Neural progenitor cell (in vitro differentiated cells): ENCODE results near the gene PADI3. TPM values are rescaled to one million over a fixed set of nuclear protein-coding genes. Genes with fewer than 3 reads are reported as not detected.

Experiments
- DNase-seq: peaks from one replicate; pipeline ENCODE4 v3.0.0-alpha.2; 2016; ENCODE audit warnings: low spot score
- H2AFZ ChIP-seq: fragments of 200-600 bp; sonication (generic); replicated peaks from 2 replicates; pipeline ENCODE4 v1.6.1; 2016; ENCODE audit warnings: antibody characterized with exemption
- H3F3A ChIP-seq: fragments of 200-600 bp; sonication (generic); 2 replicates; pipeline ENCODE4 v1.6.1; 2016; ENCODE audit warnings: antibody characterized with exemption, low read depth
- H3K27ac ChIP-seq: fragments of 200-600 bp; sonication (generic); 2 replicates; pipeline ENCODE4 v1.5.1; 2016; ENCODE audit warnings: mild to moderate bottlenecking
- H3K27me3 ChIP-seq: fragments of 200-600 bp; sonication (generic); 2 replicates; pipeline ENCODE4 v1.6.1; 2016; ENCODE audit warnings: mild to moderate bottlenecking, moderate library complexity
- H3K36me3 ChIP-seq: fragments of 200-600 bp; sonication (generic); 2 replicates; pipeline ENCODE4 v1.5.1; 2016
- H3K4me1 ChIP-seq: fragments of 200-600 bp; sonication (generic); 2 replicates; pipeline ENCODE4 v1.6.1; 2016; ENCODE audit warnings: mixed run types
- H3K4me2 ChIP-seq: fragments of 200-600 bp; sonication (generic); 2 replicates; pipeline ENCODE4 v1.6.1; 2016
- H3K4me3 ChIP-seq: fragments of 200-600 bp; sonication (generic); 2 replicates; pipeline ENCODE4 v1.5.1; 2016
- H3K79me2 ChIP-seq: fragments of 200-600 bp; sonication (generic); 2 replicates; pipeline ENCODE4 v1.6.1; 2016; ENCODE audit warnings: low read depth
- H3K9ac ChIP-seq: fragments of 200-600 bp; sonication (generic); 2 replicates; pipeline ENCODE4 v1.6.1; 2016
- H3K9me3 ChIP-seq: fragments of 200-600 bp; sonication (generic); 2 replicates; pipeline ENCODE4 v1.5.1; 2016; ENCODE audit warnings: low read depth
- H4K20me1 ChIP-seq: fragments of 200-600 bp; sonication (generic); 2 replicates; pipeline ENCODE4 v1.6.1; 2016; ENCODE audit warnings: low read depth
- H3K27ac Mint-ChIP-seq: 3 replicates; pipeline ENCODE4 v1.8.0; 2021; ENCODE audit warnings: mixed read lengths
- H3K27me3 Mint-ChIP-seq: 2 replicates; pipeline ENCODE4 v1.8.0; 2022; ENCODE audit warnings: low read depth, mild to moderate bottlenecking, inconsistent platforms, moderate library complexity, mixed read lengths; ENCODE audit not compliant: insufficient read depth
- H3K36me3 Mint-ChIP-seq: 3 replicates; pipeline ENCODE4 v1.8.0; 2021; ENCODE audit warnings: mixed read lengths
- H3K4me1 Mint-ChIP-seq: 3 replicates; pipeline ENCODE4 v1.8.0; 2021; ENCODE audit warnings: mixed read lengths
- H3K4me3 Mint-ChIP-seq: 3 replicates; pipeline ENCODE4 v1.8.0; 2021; ENCODE audit warnings: mild to moderate bottlenecking, moderate library complexity, mixed read lengths
- H3K9me3 Mint-ChIP-seq: 3 replicates; pipeline ENCODE4 v1.8.0; 2020; ENCODE audit warnings: mixed read lengths
- EZH2 ChIP-seq: fragments of 200-600 bp; sonication (generic); IDR thresholded peaks from 2 replicates; pipeline ENCODE4 v1.6.1; 2017; ENCODE audit warnings: antibody characterized with exemption, mild to moderate bottlenecking, moderate library complexity
- EZH2phosphoT487 ChIP-seq: fragments of 200-600 bp; sonication (generic); IDR thresholded peaks from 2 replicates; pipeline ENCODE4 v1.6.1; 2017; ENCODE audit warnings: antibody characterized with exemption
- total RNA-seq: library from RNA; depleted of rRNA; stranded (reverse); fragments of >200 nt; gene quantifications from 2 replicates; pipeline ENCODE4 v1.2.3, GENCODE V29; 2015; ENCODE audit warnings: low replicate concordance
- TF ChIP-seq, protein P1 (sequence below): fragments of 200-600 bp; sonication (generic); IDR thresholded peaks from 2 replicates; pipeline ENCODE4 v1.5.1; 2017; ENCODE audit warnings: antibody characterized with exemption, mild to moderate bottlenecking

The PADI3 gene
- total RNA-seq, 1 donor from 2014 or later = 1.0 TPM

DNA sequence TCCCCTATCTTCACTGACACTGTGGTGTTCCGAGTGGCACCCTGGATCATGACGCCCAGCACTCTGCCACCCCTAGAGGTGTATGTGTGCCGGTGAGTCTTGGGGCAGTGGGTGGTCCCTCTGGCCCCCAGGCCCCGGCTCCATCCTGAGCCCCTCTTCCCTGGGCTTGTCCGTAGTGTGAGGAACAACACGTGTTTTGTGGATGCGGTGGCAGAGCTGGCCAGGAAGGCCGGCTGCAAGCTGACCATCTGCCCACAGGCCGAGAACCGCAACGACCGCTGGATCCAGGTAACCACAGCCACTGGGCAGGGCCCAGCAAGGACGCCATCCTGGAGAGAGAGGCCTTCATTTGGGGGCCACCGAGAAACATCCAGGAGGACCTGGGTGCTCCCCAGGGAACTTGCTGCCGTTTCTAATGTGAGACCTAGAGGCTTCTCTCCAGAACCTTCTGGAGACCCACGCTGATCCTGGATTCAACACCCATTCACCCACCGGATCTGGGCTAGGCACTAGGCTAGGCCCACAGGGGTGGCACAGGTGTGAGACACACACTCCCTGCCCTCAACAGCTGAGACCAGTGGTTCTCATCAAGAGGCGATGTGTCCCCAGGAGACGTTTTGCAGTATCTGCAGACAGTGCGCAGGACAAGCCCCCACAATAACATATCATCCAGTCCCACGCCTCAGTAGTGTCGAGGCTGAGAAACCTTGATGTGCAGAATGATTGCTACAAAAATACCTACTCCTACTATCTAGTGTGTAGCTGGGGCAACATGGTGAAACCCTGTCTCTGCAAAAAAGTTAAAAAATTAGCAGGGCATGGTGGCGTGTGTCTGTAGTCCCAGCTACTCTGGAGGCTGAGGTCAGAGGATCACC is 22.2 kb downstream of the PADI3 start:
- no peaks in the 10 kb centered on the region for H3K36me3 ChIP-seq
- H3K9me3 Mint-ChIP-seq = no peaks in the 10 kb centered on the region
- H3K9me3 ChIP-seq = no peaks in the 10 kb centered on the region
- peak overlapping the region; percentile 50 for H3K27ac Mint-ChIP-seq
- no peak for TF ChIP-seq EZH2phosphoT487
- no peaks in the 10 kb centered on the region for H3K79me2 ChIP-seq
- H4K20me1 ChIP-seq = no peaks in the 10 kb centered on the region
- H3K27me3 Mint-ChIP-seq = peaks cover 4% of the 10 kb centered on the region
- no peak overlapping the region for H3K27ac ChIP-seq
- no peak overlapping the region for H3K4me3 ChIP-seq
- H3K4me2 ChIP-seq = no peak overlapping the region
- no peaks in the 10 kb centered on the region for H3F3A ChIP-seq
- no peak overlapping the region for H3K4me3 Mint-ChIP-seq
- no peak overlapping the region for H3K9ac ChIP-seq
- no peak overlapping the region for H2AFZ ChIP-seq
- no peak for DNase-seq
- no peaks in the 10 kb centered on the region for H3K4me1 ChIP-seq
- no peaks in the 10 kb centered on the region for H3K36me3 Mint-ChIP-seq
- no peaks in the 10 kb centered on the region for H3K27me3 ChIP-seq
- H3K4me1 Mint-ChIP-seq = no peaks in the 10 kb centered on the region

DNA sequence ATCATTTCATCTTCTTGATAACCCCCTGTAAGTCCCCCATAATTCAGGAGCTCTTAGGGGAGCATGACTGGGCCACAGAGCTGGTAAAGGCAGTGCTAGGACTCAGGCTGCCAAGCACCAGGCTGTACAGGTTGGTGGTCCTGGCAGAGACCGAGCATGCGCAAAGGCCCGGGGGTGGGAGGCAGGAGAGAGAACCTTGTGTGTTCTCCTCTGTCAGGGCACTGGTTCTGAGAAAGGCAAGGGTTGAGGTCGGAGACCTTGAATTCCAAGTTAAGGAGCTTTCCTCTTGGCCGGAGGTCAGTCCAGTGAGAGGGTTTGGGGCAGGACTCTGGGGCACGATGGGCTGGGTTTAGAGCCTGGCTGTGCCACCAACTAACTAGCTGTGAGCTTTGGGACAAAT is 23.2 kb downstream of the PADI3 start:
- no peak for DNase-seq
- TF ChIP-seq EZH2phosphoT487 (no peak), EZH2 (no peak)
- TF ChIP-seq, protein P1, sequence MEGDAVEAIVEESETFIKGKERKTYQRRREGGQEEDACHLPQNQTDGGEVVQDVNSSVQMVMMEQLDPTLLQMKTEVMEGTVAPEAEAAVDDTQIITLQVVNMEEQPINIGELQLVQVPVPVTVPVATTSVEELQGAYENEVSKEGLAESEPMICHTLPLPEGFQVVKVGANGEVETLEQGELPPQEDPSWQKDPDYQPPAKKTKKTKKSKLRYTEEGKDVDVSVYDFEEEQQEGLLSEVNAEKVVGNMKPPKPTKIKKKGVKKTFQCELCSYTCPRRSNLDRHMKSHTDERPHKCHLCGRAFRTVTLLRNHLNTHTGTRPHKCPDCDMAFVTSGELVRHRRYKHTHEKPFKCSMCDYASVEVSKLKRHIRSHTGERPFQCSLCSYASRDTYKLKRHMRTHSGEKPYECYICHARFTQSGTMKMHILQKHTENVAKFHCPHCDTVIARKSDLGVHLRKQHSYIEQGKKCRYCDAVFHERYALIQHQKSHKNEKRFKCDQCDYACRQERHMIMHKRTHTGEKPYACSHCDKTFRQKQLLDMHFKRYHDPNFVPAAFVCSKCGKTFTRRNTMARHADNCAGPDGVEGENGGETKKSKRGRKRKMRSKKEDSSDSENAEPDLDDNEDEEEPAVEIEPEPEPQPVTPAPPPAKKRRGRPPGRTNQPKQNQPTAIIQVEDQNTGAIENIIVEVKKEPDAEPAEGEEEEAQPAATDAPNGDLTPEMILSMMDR = no peak
- Histone ChIP-seq H3K27me3 (no peaks in the 10 kb centered on the region), H3K27ac (no peak overlapping the region), H2AFZ (no peak overlapping the region), H3K4me2 (no peak overlapping the region), H4K20me1 (no peaks in the 10 kb centered on the region), H3K36me3 (no peaks in the 10 kb centered on the region), H3F3A (no peaks in the 10 kb centered on the region), H3K79me2 (no peaks in the 10 kb centered on the region), H3K4me1 (no peaks in the 10 kb centered on the region), H3K9ac (no peak overlapping the region), H3K9me3 (no peaks in the 10 kb centered on the region), H3K4me3 (no peak overlapping the region)
- Mint-ChIP-seq H3K9me3 (no peaks in the 10 kb centered on the region), H3K27ac (no peak overlapping the region), H3K27me3 (peaks cover 2% of the 10 kb centered on the region), H3K36me3 (no peaks in the 10 kb centered on the region), H3K4me3 (no peak overlapping the region), H3K4me1 (no peaks in the 10 kb centered on the region)

DNA sequence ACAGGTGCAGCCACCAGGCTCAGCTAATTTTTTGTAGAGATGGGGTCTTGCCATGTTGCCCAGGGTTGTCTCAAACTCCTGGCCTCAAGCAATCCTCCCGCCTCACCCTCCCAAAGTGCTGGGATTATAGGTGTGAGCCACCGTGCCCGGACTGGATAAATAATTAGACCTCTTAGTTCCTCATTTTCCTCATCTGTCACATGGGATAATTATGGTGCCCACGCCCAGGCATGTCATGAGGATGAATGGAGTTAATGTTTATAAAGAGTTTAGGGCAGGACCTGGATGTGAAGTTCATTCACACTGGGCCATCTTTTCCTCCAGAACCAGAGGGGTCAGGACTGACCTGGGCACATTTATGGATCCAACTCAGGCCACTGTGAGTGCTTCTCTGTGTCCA is 23.7 kb downstream of the PADI3 start:
- no peak for DNase-seq
- Histone ChIP-seq H3K79me2 (no peaks in the 10 kb centered on the region), H3K4me2 (no peak overlapping the region), H3K4me3 (no peak overlapping the region), H3K4me1 (no peaks in the 10 kb centered on the region), H3K36me3 (no peaks in the 10 kb centered on the region), H2AFZ (no peak overlapping the region), H3F3A (no peaks in the 10 kb centered on the region), H3K27ac (no peak overlapping the region), H3K27me3 (no peaks in the 10 kb centered on the region), H3K9me3 (no peaks in the 10 kb centered on the region), H3K9ac (no peak overlapping the region), H4K20me1 (no peaks in the 10 kb centered on the region)
- H3K9me3 Mint-ChIP-seq = no peaks in the 10 kb centered on the region
- no peak overlapping the region for H3K4me3 Mint-ChIP-seq
- TF ChIP-seq, protein P1 = no peak
- TF ChIP-seq EZH2 = no peak
- no peak for TF ChIP-seq EZH2phosphoT487
- peaks cover 2% of the 10 kb centered on the region for H3K27me3 Mint-ChIP-seq
- H3K36me3 Mint-ChIP-seq = no peaks in the 10 kb centered on the region
- no peak overlapping the region for H3K27ac Mint-ChIP-seq
- no peaks in the 10 kb centered on the region for H3K4me1 Mint-ChIP-seq

DNA sequence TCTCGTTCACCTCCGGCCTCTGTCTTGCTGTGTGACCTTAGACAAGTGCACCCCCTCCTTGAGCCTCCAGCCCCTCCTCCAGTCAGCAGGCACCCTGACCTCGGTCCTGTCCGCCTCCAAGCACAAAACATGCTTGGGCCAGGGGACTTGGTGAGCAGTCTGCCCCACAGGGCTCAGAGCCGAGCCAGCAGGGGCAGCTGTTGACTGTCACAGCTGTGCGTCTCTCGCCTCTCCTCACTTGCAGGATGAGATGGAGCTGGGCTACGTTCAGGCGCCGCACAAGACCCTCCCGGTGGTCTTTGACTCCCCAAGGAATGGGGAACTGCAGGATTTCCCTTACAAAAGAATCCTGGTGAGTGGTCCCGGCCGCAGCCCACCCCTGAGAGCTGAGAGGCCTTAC is 24.2 kb downstream of the PADI3 start:
- H3K27ac Mint-ChIP-seq = no peak overlapping the region
- Histone ChIP-seq H3K27ac (no peak overlapping the region), H3K4me3 (no peak overlapping the region), H3K36me3 (no peaks in the 10 kb centered on the region), H4K20me1 (no peaks in the 10 kb centered on the region), H3K9me3 (no peaks in the 10 kb centered on the region), H3K27me3 (no peaks in the 10 kb centered on the region), H3K4me1 (no peaks in the 10 kb centered on the region), H3K9ac (no peak overlapping the region), H3K4me2 (no peak overlapping the region), H2AFZ (no peak overlapping the region), H3K79me2 (no peaks in the 10 kb centered on the region), H3F3A (no peaks in the 10 kb centered on the region)
- H3K27me3 Mint-ChIP-seq = peaks cover 2% of the 10 kb centered on the region
- no peak for DNase-seq
- H3K4me3 Mint-ChIP-seq = no peak overlapping the region
- H3K4me1 Mint-ChIP-seq = peaks cover under 1% of the 10 kb centered on the region
- TF ChIP-seq EZH2phosphoT487 (no peak), EZH2 (no peak)
- TF ChIP-seq, protein P1 = no peak
- no peaks in the 10 kb centered on the region for H3K9me3 Mint-ChIP-seq
- H3K36me3 Mint-ChIP-seq = no peaks in the 10 kb centered on the region
